HG02610 (cell line): ENCODE measurements around the gene CCL21.
"Not testable (repeated sequence)": the region's sequence is repeated elsewhere in the genome, so short reads cannot be mapped to it uniquely, and the experiment has no call there.

Source experiments
- ATAC-seq: cut with Tn5 transposase; IDR thresholded peaks from one replicate; pipeline ENCODE4 v1.9.1; 2021; ENCODE audit warnings: mild to moderate bottlenecking, moderate library complexity; ENCODE audit not compliant: unreplicated experiment

CCL21 gene, protein sequence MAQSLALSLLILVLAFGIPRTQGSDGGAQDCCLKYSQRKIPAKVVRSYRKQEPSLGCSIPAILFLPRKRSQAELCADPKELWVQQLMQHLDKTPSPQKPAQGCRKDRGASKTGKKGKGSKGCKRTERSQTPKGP

DNA sequence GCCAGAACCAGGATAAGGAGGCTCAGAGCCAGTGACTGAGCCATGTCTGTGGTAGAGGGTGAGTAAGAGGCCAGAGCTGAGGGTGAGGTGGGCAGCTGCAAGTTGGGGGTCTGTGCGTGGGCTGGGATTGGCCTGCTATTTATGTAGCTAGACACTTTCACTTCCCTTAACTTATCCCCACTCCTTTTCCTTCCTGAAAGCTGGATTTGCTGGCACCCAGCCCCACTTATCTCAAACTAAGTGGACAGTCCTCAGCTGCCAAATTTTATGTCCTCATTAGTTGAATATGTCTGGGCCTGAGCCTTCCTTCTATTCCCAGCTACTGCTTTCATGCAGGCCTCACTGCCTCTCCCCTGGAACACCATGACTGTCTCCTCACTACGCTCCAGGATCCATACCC is at the start of gene CCL21:
Gene CCL21, minus strand, starts transcription at position 114 of the 400 bp plus-strand sequence. Its CDS starts 70 bp downstream, at position 44.
- ATAC-seq: no peak

DNA sequence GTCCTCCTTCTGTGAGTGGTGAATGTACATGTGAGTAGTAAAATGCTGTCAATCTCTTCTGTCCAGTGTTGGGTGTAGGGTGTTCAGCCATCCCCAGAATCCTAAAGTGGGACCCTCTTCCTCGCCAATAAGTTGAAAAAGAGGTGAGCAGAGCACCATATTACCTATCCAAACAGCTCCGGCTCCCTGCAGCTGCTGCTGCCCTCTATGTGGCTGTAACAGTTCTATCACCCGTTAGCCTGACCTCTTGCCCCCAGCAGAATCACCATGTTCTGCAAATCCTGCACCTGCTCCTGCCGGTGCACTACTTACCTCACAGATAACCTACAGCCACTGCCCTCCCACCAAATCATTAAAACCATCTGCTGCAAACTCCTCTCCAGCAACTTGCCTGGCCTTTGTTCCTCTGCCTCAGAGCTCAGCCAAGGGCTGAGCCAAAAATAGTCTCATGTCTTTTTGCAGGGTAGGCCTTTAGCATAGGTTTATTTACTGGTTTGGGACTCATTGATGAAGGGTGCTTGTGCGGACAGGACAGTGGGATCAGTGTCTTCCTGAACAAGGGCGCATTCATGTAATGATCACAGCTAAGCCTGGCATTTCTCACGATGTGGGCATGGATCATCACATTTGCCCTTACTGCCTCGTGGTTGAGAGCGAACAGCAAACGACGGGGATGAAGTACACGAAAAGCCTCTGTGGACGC is 49.6 kb upstream of the CCL21 start:
- ATAC-seq: no peak

DNA sequence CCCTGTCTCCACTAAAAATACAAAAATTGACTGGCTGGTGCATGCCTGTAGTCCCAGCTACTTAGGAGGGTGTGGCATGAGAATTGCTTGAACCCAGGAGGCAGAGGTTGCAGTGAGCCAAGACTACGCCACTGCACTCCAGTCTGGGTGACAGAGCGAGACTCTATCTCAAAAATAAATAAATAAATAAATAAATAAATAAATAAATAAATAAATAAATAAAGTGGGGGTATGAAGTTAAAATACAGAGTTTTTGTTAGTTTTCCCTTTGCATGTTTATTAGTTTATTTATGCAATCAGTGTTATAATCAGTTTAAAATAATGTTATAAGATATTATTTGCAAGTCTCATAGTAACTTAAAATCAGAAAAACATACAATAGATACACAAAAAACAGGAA is 40.4 kb upstream of the CCL21 start:
- ATAC-seq: not testable (repeated sequence)

DNA sequence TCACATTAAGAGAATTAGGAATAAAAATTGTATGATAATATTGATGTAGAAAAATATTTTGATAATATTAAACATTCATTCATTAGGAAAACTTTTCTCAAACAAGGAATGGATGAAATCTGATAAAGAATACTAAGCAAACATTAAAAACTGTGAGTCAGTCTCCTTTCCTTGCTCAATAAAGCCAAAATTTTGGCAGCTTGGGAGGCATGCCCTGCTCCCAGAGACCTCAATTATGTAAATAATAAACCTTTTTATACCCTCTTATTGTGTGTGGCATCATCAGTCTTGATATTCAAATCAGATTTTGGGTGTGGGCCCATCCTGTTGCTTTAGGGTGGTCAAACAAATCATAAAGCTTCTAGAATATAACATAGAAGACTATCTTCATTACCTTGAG is 36.6 kb upstream of the CCL21 start:
- ATAC-seq: no peak

DNA sequence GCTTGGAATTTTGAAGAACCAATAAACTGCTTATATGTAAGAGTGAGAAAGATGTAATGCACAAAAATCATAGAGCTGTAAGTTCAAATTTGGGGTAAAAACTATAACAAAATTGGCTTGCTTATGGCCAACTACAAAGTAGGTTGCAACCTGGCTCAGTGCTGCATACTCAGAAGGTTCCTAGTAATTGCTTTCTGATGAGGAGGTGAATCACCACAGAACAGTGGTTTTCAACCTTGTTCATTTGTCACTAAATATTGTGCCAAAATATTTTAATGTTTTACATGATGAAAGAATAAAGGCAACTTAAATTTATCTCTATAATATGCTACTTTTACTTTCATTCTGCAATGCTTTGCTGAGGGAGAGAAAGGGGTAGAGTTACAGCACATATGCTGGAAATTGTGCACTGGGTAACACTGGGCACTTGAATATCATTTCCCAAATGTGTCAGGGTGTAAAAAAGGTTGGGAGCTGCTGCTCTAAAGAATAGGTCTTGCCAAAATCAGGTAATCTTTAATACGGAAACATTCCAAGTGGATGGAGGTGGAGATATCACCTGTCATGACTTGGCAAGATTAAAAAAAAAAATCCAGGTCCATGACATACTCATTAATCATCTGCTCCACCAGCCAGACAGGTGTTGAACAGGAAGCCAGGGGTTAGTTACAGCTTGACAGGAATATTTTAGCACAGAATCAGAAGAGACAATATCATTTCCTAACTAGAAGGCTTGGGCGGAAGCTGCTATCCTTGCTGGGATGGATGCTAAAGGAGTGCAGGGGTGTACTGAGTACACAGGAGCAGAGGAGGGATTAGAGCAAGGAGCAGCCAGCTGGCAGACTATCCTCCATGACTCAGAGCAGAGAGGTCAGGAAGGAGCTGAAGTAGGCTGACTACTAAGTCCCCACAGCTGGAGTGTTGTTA is 34.6 kb upstream of the CCL21 start:
- ATAC-seq: no peak

DNA sequence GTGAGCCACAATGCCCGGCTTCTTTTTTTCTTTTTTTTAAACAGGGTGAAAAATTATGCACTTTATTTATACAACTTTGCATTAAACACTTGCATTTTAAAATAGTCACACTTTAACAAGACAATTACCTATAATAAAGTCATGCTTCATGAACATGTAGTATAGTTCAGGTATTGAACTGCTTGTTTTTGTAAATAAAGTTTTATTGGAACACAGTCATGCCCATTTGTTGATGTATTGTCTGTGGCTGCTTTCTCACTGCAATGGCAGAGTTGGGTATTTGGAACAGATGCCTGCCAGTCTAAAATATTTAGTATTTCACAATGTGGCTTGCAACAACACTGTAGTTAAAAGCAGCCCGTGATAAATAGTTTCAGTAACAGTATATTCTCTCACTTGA is 32.8 kb upstream of the CCL21 start:
- ATAC-seq: no peak

DNA sequence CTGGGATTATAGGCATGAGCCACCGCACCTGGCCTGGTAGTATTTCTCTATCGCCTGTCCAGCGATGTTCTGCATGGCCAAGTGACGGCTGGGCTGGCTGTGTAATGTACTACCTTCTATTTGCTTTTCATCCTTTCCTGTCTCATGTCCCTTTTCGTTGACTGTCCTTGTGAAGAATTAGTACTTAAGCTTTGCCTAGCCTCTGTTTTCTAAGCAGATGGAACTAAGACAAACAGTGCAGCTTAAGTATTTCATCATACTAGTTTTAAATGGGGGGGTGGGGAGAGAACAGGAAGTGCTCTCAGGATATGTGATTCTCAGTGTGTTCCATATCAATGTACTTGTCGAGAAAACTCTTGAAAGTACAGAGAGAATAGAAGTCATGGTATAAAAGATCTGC is 31.7 kb upstream of the CCL21 start:
- no peak for ATAC-seq

DNA sequence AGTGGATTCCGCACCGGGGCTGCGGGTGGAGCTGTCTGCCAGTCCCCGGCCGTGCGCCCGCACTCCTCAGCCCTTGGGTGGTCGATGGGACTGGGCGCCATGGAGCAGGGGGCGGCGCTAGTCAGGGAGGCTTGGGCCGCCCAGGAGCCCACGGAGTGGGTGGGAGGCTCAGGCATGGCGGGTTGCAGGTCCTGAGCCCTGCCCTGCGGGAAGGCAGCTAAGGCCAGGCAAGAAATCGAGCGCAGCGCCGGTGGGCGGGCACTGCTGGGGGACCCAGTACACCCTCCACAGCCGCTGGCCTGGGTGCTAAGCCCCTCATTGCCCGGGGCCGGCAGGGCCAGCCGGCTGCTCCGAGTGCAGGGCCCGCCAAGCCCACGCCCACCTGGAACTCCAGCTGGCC is 30.2 kb upstream of the CCL21 start:
- ATAC-seq: not testable (repeated sequence)

DNA sequence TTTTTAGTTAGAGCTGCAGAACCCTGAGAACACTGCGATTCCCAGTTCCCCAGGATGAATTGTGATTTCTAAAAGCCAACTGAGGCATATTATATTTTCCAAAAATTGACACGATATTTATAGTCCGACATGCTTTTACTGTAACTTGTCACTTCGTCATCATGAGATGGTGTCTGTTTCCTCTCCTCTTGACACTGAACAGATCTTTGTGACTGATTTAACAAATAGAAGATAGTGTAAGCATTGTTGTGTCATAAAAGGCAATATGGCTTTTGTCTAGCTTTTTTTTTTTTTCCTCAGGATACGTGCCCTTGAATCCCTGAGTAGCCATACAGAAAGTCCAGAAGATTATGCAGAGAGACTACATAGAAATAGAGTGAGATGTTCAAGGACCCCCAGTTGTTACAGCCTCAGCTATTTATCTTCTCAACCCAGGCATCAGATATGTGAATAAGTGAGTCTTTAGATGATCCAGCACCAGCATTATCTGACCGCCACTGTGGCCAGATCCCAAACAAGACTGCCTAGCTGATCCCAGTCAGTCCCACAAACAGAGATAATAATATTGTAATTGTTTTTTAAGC is 27.8 kb upstream of the CCL21 start:
- no peak for ATAC-seq

DNA sequence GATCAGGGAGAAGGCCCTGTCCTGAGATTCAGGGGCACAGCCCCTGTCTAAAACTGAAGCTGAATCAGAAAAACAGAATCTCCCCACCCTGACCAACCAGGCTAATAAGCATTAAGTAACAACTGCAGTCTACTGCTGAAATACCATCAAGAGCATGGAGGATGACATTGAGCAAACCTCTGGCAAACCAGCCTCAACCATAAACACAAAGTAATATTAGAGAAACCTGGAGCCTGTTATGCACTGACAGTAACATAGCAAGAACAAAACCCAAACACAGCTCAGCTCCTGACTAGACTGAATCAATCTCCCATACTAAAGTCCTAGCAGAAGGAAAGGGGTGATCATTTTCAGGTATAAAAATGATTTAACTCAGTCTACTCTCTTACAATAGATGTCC is 24.8 kb upstream of the CCL21 start:
- no peak for ATAC-seq

DNA sequence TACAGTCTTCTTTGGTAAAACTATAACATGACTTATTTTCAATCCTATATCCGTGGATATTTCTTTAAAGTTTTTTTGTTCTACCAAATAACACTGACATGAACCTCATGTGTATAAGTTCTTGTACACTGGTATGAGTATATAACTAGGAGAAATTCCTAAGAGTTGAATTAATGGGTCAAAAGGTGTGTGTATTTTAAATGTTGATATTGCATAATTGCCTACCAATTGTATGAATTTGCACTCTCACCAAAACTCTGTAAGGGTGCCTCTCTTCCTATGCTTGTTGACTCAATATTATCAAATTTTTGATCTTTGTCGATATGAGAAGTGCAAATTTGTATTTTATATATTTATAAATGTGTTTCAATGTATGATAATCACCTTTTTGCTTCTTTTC is 22.9 kb upstream of the CCL21 start:
- no peak for ATAC-seq

DNA sequence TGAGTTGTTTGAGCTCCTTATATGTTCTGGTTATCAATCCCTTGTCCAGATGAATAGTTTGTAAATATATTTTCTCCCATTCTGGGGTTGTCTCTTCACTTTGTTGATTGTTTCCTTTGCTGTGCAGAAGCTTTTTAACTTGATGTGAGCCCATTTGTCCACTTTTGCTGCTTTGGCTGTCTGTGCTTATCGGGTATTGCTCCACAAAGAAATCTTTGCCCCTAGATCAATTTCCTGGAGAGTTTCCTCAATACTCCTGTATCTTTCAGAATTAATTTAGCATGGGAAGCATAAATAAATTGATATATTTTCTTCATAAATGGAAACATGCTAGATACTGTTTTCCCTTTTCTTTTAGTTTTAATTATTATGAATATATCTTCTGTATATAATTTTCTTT is 22.5 kb upstream of the CCL21 start:
- ATAC-seq: no peak

DNA sequence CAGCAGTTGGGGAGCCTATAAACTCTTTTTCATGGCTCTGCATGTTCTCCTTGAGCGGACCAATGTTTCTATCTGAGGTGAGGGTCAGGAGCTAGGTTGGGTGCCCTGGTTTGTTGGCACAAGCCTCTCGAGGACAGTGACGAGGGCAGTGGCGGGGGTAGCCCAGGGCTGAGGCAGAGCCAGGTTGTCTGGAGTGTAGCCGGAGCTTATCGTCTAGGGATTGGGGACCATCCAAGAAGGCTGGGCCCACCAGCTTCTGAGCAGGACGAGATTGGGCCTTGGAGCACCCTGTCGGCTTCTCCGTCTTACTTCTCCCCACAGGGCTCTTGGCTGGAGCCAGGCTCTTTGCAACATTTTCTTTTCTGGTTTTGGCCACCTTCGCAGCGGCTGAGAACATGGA is 13.2 kb upstream of the CCL21 start:
- no peak for ATAC-seq

DNA sequence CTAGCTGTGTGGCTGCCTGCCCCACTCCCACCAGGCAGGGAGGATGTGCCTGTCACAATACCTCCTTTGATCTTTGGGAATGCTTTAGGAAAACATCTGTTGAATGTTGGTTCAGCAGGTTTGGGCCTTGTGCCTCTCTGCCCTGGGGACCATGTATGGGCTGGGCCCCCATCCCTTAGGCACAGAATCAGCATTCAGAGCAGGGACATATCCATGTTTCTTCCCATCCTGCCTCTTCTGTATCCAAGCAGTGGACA is 9.8 kb upstream of the CCL21 start:
- ATAC-seq: not testable (repeated sequence)

DNA sequence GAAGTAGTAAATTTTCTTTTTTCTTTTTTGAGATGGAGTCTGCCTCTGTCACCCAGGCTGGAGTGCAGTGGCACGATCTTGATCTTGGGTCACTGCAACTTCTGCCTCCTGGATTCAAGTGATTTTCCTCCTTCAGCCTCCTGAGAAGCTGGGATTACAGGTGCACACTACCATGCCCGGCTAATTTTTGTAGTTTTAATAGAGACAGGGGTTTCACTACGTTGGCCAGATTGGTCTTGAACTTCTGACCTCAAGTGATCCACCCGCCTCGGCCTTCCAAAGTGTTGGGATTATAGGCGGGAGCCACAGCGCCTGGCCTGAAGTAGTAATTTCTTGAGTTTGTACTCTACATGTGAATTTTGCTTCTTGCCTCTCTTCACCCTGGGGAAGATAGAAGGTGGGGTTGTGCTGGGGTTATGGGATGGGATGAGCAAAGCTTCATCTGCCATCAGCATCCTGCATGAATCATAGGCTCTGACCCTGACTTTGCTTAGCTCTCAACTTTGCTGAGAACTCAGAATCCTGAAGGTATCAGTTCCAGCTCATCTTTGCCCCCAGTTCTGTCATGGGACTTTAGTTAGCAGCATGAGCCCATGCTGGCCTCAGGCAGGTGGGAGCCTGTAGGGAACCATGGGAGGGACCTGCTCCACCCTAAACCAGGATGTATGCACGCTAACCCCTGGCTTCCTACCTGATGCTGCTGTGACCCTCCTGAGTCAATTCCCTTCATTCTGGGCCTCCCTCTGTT is 9.3 kb upstream of the CCL21 start:
- no peak for ATAC-seq

DNA sequence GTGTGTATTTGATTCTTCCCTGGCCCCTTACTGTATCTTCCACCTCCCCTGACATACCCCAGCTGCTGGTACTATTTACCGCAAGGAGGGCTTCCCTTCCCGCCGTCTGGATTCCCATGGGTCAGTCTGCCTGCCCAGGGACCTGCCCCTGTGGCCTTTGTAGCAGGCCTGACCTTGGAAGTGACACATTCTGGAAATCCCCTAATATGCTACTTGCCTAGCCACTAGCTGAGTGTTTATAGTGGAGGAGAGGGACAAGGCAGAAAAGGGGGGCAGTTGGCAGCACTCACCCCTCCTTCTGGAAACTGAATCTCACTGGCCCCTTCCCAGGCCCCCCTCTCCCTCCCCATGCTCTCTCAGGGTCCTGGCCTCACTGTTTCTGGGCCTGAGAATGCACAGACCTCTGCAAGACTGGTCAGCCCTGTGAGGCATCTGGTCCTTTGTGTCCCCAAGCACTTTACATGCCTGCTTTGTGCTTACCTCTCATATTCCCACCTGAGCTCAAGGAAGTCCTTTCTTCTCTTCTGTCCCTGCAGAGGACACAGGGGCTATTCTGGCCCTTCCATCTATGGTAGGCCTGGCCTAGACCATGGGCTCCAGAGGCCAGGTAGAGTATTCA is 8.2 kb upstream of the CCL21 start:
- ATAC-seq: no peak

DNA sequence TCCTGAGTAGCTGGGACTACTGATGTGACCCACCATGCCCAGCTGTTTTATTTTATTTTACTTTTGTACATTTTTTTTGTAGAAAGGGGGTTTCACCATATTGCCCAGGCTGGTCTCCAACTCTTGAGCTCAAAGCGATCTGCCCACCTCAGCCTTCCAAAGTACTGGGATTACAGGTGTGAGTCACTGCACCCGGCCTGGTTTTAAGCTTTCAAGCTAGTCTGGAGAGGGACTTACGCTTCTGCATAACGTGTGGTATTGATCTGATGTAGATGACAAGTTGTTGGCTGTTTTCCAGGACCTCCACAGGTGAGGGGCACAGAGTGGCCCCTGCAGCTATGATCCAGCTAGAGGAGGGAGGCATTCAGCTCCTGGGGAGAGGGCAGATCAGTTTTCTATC is 6.8 kb upstream of the CCL21 start:
- no peak for ATAC-seq

DNA sequence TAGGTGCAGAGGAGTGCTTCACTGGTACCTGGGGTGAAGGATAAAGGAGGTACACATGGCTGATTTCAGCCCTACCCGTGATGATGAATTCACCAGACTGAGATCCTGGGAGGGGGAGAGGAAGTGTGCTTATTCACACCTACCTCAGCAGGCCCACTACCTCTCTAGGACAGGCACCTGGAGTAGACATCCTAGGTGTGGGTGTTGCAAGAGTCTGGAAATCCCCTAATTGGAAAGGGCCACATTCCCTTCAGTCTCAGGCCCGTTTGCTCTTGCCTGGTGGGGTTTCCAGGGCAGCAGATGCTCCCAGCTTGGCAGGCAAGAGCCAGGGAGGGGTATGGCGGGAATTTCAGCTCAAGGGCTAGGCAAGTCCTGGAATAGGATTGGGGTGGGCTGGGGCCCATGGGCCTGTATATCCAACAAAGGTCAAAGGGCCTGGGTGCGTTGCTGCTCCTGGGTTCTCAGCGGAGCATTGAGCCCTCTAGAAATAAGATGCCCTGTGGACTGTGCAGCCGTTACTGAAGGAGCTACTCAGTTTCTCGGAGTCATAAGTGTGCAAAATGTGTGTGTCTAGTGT is 5.8 kb upstream of the CCL21 start:
- no peak for ATAC-seq

DNA sequence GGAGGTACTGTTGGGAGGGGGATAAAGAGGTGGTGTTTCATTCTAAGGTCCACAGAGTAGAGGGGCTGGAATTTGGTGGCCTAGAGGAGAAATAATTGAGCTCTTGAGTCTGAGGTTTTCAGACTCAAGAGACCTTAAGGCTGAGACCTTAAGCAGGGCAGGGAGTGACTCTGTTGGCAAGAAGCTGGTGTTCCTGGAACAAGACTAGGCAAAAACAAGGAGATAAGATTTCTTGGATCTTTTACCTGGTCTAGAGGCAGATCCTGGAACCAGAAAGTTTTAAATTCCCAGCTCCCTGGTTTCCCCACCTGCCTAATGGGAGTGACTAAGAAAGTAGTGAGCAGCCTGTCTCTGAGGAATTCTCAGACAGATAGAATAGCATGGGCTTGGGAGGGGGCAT is 4.1 kb upstream of the CCL21 start:
- no peak for ATAC-seq

DNA sequence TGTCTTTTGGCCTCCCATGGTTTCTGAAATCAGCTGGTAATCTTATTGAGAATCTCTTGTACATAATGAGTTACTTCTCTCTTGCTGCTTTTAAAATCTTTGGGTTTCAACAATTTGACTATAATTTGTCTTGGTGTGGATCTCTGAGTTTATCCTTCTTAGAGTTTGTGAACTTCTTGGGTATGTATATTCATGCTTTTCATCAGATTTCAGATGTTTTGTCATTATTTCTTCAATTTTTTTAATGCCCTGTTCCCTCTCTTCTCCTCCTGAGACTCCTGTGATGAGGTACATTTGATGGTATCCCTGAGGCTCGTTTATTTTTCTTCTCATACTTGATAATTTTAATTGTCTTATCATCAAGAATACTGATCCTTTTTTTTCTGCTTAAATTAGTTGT is 2.2 kb upstream of the CCL21 start:
- ATAC-seq: no peak
